ENCODE results near the gene ANAPC10. TPM values are rescaled to one million over a fixed set of nuclear protein-coding genes. Genes with fewer than 3 reads are reported as not detected.

The ANAPC10 gene
- total RNA-seq, 1 experiment from 2014 or later = 27.2 TPM

DNA sequence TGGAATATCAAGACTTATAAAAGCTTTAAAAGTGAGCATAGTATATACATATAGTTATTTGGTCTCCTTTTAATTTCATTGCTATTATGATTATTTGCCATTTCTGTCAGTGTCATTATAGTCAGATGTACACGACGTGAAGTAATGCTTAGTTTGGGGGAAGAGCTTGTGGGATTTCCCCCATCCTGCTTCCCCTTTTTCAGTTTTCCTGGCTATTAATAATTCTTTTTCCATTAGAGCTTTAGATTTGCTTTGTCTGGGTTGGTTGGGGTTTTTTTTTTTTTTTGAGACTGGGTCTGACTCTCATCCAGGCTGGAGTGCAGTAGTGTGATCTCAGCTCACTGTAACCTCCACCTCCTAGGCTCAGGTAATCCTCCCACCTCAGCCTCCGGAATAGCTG, 5.5 kb upstream of the ANAPC10 start:
- no peaks in the 10 kb centered on the region for H3K9me3 ChIP-seq (ENCODE audit: control insufficient read depth in 1 of 2, insufficient read depth in 1 of 2, low read depth in 1 of 2, low read length in 2 of 2)
- no peak overlapping the region for H3K4me2 ChIP-seq (ENCODE audit: low read length)
- BruUV-seq (replicated peaks) = no TSS peak
- no peaks in the 10 kb centered on the region for H3K27me3 ChIP-seq (ENCODE audit: insufficient read depth, low read length)
- peaks cover 24% of the 10 kb centered on the region; the same call in 1 of the 2 replicates for H4K20me1 ChIP-seq (ENCODE audit: insufficient read depth)
- peaks cover 100% of the 10 kb centered on the region for H3K79me2 ChIP-seq (ENCODE audit: insufficient read depth, low read length)
- TF ChIP-seq EZH2 (IDR thresholded peaks at IDR 0.05) = no peak
- no peak for TF ChIP-seq SP1 (IDR thresholded peaks at IDR 0.05; ENCODE audit: low read depth)
- no peak for TF ChIP-seq POLR2A (IDR thresholded peaks at IDR 0.05; ENCODE audit: borderline replicate concordance, extremely low read depth, insufficient read depth, insufficient read length)
- ChIA-PET CTCF (no interaction called here), POLR2A (no interaction called here), RAD21 (ENCODE audit: low non-redundant PET in 1 of 2, low total read pairs in 2 of 2, uncharacterized antibody in 2 of 2, unreplicated experiment in 2 of 2) (no interaction called here)
- intact Hi-C loops (cut with micrococcal nuclease) = no loop called here
- no peak for ATAC-seq
- H3K4me1 ChIP-seq (ENCODE audit: control insufficient read depth in 1 of 2, insufficient read depth in 2 of 2, low read length in 2 of 2) = peaks cover 0 to 9% of the 10 kb centered on the region in 2 experiments; a peak in 3 of 4 replicates
- no peak overlapping the region for H3K9ac ChIP-seq (ENCODE audit: low read length)
- peaks cover 37 to 38% of the 10 kb centered on the region in 2 experiments for H3K36me3 ChIP-seq (ENCODE audit: control insufficient read depth in 1 of 2, insufficient read depth in 2 of 2, low read length in 2 of 2)
- no peak for DNase-seq (ENCODE audit: low read depth, low spot score)
- H2AFZ ChIP-seq (ENCODE audit: low read depth, low read length, poor library complexity, severe bottlenecking) = no peak overlapping the region
- no peak overlapping the region for H3K4me3 ChIP-seq (replicated peaks in 1 of 2; ENCODE audit: low read depth in 1 of 2, low read length in 2 of 2)
- no peaks in the 10 kb centered on the region for H3K9me2 ChIP-seq (ENCODE audit: insufficient read depth)
- H3K27ac ChIP-seq (ENCODE audit: low read depth, low read length) = no peak overlapping the region

DNA sequence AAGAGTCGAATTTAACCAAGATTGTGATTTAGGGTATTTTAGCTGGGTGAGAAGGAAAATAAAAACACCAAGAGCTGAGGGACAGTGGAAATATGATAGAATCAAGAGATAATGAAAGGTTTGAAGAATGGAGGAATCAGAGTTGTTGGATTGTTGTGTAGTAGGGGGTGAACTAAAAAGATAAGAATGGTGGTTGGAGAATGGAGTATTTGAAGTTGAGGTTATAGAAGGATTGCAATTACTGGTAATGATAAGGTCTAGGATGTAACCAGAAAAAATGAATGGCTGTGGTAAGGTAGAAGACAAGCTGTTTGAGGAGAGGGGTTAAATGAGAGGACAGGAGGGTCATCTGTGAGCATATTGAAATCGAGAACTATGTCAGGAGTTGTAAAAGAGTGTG, 4.6 kb upstream of the ANAPC10 start:
- CTCF ChIA-PET = no interaction called here
- H2AFZ ChIP-seq (ENCODE audit: low read depth, low read length, poor library complexity, severe bottlenecking) = no peak overlapping the region
- peaks cover 29 to 31% of the 10 kb centered on the region in 2 experiments for H3K36me3 ChIP-seq (ENCODE audit: control insufficient read depth in 1 of 2, insufficient read depth in 2 of 2, low read length in 2 of 2)
- BruUV-seq (replicated peaks) = no TSS peak
- H3K4me3 ChIP-seq (replicated peaks in 1 of 2; ENCODE audit: low read depth in 1 of 2, low read length in 2 of 2) = no peak overlapping the region
- intact Hi-C loops (cut with micrococcal nuclease) = no loop called here
- peaks cover 0 to 9% of the 10 kb centered on the region in 2 experiments; a peak in 3 of 4 replicates for H3K4me1 ChIP-seq (ENCODE audit: control insufficient read depth in 1 of 2, insufficient read depth in 2 of 2, low read length in 2 of 2)
- ATAC-seq (no peak), DNase-seq (ENCODE audit: low read depth, low spot score) (no peak)
- peaks cover 100% of the 10 kb centered on the region for H3K79me2 ChIP-seq (ENCODE audit: insufficient read depth, low read length)
- peaks cover 22% of the 10 kb centered on the region; the same call in 1 of the 2 replicates for H4K20me1 ChIP-seq (ENCODE audit: insufficient read depth)
- no peak for TF ChIP-seq SP1 (IDR thresholded peaks at IDR 0.05; ENCODE audit: low read depth)
- TF ChIP-seq TCF7L2 (IDR thresholded peaks at IDR 0.05; ENCODE audit: borderline replicate concordance, extremely low read depth, insufficient read depth, insufficient read length) = no peak
- no peak for TF ChIP-seq SRF (IDR thresholded peaks at IDR 0.05; ENCODE audit: low read depth)
- TF ChIP-seq SIN3A (IDR thresholded peaks at IDR 0.05; ENCODE audit: low read depth) = no peak
- TF ChIP-seq, protein P1, sequence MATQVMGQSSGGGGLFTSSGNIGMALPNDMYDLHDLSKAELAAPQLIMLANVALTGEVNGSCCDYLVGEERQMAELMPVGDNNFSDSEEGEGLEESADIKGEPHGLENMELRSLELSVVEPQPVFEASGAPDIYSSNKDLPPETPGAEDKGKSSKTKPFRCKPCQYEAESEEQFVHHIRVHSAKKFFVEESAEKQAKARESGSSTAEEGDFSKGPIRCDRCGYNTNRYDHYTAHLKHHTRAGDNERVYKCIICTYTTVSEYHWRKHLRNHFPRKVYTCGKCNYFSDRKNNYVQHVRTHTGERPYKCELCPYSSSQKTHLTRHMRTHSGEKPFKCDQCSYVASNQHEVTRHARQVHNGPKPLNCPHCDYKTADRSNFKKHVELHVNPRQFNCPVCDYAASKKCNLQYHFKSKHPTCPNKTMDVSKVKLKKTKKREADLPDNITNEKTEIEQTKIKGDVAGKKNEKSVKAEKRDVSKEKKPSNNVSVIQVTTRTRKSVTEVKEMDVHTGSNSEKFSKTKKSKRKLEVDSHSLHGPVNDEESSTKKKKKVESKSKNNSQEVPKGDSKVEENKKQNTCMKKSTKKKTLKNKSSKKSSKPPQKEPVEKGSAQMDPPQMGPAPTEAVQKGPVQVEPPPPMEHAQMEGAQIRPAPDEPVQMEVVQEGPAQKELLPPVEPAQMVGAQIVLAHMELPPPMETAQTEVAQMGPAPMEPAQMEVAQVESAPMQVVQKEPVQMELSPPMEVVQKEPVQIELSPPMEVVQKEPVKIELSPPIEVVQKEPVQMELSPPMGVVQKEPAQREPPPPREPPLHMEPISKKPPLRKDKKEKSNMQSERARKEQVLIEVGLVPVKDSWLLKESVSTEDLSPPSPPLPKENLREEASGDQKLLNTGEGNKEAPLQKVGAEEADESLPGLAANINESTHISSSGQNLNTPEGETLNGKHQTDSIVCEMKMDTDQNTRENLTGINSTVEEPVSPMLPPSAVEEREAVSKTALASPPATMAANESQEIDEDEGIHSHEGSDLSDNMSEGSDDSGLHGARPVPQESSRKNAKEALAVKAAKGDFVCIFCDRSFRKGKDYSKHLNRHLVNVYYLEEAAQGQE (IDR thresholded peaks at IDR 0.05; ENCODE audit: low read depth) = no peak
- TF ChIP-seq ELF1 (IDR thresholded peaks at IDR 0.05; ENCODE audit: borderline replicate concordance, low read depth) = no peak
- TF ChIP-seq POLR2AphosphoS5 (IDR thresholded peaks at IDR 0.05; ENCODE audit: low read depth, low read length) = no peak
- no peak for TF ChIP-seq FOSL1 (IDR thresholded peaks at IDR 0.05; ENCODE audit: low read depth)
- no peak for TF ChIP-seq YY1 (IDR thresholded peaks at IDR 0.05; ENCODE audit: extremely low read depth, insufficient replicate concordance, low read depth, low read length)
- no peak for TF ChIP-seq JUND (IDR thresholded peaks at IDR 0.05)
- TF ChIP-seq, protein P2, sequence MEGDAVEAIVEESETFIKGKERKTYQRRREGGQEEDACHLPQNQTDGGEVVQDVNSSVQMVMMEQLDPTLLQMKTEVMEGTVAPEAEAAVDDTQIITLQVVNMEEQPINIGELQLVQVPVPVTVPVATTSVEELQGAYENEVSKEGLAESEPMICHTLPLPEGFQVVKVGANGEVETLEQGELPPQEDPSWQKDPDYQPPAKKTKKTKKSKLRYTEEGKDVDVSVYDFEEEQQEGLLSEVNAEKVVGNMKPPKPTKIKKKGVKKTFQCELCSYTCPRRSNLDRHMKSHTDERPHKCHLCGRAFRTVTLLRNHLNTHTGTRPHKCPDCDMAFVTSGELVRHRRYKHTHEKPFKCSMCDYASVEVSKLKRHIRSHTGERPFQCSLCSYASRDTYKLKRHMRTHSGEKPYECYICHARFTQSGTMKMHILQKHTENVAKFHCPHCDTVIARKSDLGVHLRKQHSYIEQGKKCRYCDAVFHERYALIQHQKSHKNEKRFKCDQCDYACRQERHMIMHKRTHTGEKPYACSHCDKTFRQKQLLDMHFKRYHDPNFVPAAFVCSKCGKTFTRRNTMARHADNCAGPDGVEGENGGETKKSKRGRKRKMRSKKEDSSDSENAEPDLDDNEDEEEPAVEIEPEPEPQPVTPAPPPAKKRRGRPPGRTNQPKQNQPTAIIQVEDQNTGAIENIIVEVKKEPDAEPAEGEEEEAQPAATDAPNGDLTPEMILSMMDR (IDR thresholded peaks at IDR 0.05 in 2 of 3, conservative IDR thresholded peaks at IDR 0.05 in 1 of 3; ENCODE audit: borderline replicate concordance in 1 of 3, insufficient read depth in 1 of 3, low read depth in 2 of 3, low read length in 2 of 3) = no peak
- TF ChIP-seq ZFX (IDR thresholded peaks at IDR 0.05) = no peak
- TF ChIP-seq, protein P3, sequence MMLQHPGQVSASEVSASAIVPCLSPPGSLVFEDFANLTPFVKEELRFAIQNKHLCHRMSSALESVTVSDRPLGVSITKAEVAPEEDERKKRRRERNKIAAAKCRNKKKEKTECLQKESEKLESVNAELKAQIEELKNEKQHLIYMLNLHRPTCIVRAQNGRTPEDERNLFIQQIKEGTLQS (IDR thresholded peaks at IDR 0.05) = no peak
- TF ChIP-seq CEBPB (IDR thresholded peaks at IDR 0.05; ENCODE audit: low read depth) = no peak
- TF ChIP-seq POLR2A (IDR thresholded peaks at IDR 0.05; ENCODE audit: borderline replicate concordance, extremely low read depth, insufficient read depth, insufficient read length) = no peak
- no peaks in the 10 kb centered on the region for H3K9me2 ChIP-seq (ENCODE audit: insufficient read depth)
- POLR2A ChIA-PET = no interaction called here
- no peak overlapping the region for H3K4me2 ChIP-seq (ENCODE audit: low read length)
- no peak overlapping the region for H3K27ac ChIP-seq (ENCODE audit: low read depth, low read length)
- H3K27me3 ChIP-seq (ENCODE audit: insufficient read depth, low read length) = no peaks in the 10 kb centered on the region
- H3K9me3 ChIP-seq (ENCODE audit: control insufficient read depth in 1 of 2, insufficient read depth in 1 of 2, low read depth in 1 of 2, low read length in 2 of 2) = no peaks in the 10 kb centered on the region
- H3K9ac ChIP-seq (ENCODE audit: low read length) = no peak overlapping the region
- RAD21 ChIA-PET (ENCODE audit: low non-redundant PET in 1 of 2, low total read pairs in 2 of 2, uncharacterized antibody in 2 of 2, unreplicated experiment in 2 of 2) = no interaction called here

Data from HCT116 (cell line).